GM19193 (cell line): ENCODE measurements around the gene SYT9.

ENCODE experiments used
- POLR2A ChIP-seq: IDR thresholded peaks from 4 replicates; pipeline ENCODE4 v1.6.1; 2011; ENCODE audit not compliant: insufficient read depth, insufficient read length; ENCODE audit errors: extremely low read depth

SYT9 gene

GRCh38 chr11:7449841-7450214 is 198.1 kb downstream of the SYT9 start:
- no peak for TF ChIP-seq POLR2A

- no peak for TF ChIP-seq POLR2A
These were observed 199.1 kb downstream of the SYT9 start for GRCh38 chr11:7450836-7451235.

GRCh38 chr11:7451520-7451919 is 199.8 kb downstream of the SYT9 start:
- no peak for TF ChIP-seq POLR2A

GRCh38 chr11:7451952-7452494 is 200.3 kb downstream of the SYT9 start:
- no peak for TF ChIP-seq POLR2A

GRCh38 chr11:7454854-7455253 is 203.2 kb downstream of the SYT9 start:
- TF ChIP-seq POLR2A, result no peak

GRCh38 chr11:7457211-7457610 is 205.5 kb downstream of the SYT9 start:
- TF ChIP-seq POLR2A, result no peak

GRCh38 chr11:7462706-7463105 is 211.0 kb downstream of the SYT9 start:
- TF ChIP-seq POLR2A, result no peak

GRCh38 chr11:7467652-7468051 is 215.9 kb downstream of the SYT9 start:
- TF ChIP-seq POLR2A, result no peak

- TF ChIP-seq POLR2A, result no peak
These were observed 217.7 kb downstream of the SYT9 start for GRCh38 chr11:7469351-7469865.

GRCh38 chr11:7471071-7471470 is 219.4 kb downstream of the SYT9 start:
- TF ChIP-seq POLR2A, result no peak

- TF ChIP-seq POLR2A, result peak; percentile 28
These were observed 222.0 kb downstream of the SYT9 start for GRCh38 chr11:7473717-7474116.

- no peak for TF ChIP-seq POLR2A
These were observed 228.4 kb downstream of the SYT9 start for GRCh38 chr11:7480113-7480512.

- no peak for TF ChIP-seq POLR2A
These were observed 232.4 kb downstream of the SYT9 start for GRCh38 chr11:7484131-7484530.

GRCh38 chr11:7484645-7485044 is 232.9 kb downstream of the SYT9 start:
- no peak for TF ChIP-seq POLR2A

GRCh38 chr11:7485186-7486097 is 233.7 kb downstream of the SYT9 start, which contains the start of gene OLFML1:
Gene OLFML1, plus strand, starts transcription at chr11:7485506. Its CDS starts 370 bp downstream, at chr11:7485876.
- TF ChIP-seq POLR2A, result no peak
